HEK293T (cell line): ENCODE results near the gene P2RY14.

ENCODE experiments used
- NFRKB ChIP-seq: fragments of 450-650 bp; IDR thresholded peaks from 2 replicates; pipeline ENCODE4 v1.6.1; 2016; ENCODE audit warnings: mild to moderate bottlenecking, moderate library complexity
- ZNF384 ChIP-seq: fragments of 450-650 bp; IDR thresholded peaks from 2 replicates; pipeline ENCODE4 v1.6.1; 2016

DNA sequence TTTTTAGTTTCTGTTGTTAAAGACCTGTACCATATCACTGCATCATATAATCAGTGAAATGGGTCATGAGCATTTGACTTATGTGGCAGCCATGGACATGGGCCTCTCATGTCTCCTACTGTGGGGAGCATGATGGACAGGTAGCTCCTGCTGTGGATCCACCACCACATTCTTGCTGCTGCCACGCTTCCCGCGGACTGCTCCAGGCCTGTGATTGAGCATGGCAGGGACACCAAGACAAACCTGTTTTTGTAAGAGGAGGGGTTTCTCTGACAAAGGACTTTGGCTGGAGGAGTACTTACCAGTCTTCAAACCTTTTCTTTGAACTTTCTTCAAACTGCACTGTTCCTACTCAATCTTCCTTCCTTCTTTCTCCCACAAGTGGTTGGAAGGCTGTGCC, 17.9 kb upstream of the P2RY14 start:
- TF ChIP-seq ZNF384 (no peak), NFRKB (no peak)
